ENCODE data around the gene PCDHGB5. TPM values are rescaled to one million over a fixed set of nuclear protein-coding genes. Genes with fewer than 3 reads are reported as not detected.
A peak's percentile ranks its signal among the peaks of the same experiment; 100 is the strongest.
"Not testable (repeated sequence)": the region's sequence is repeated elsewhere in the genome, so short reads cannot be mapped to it uniquely, and the experiment has no call there.

The PCDHGB5 gene
- total RNA-seq = 6.4 TPM
- long read RNA-seq, full-length matches to known transcripts = 1 of 1 reads
- long read RNA-seq, partial matches to known transcripts = 0 of 1 reads
- long read RNA-seq, other reads (novel, unspliced or antisense) = 0 of 1 reads

- ATAC-seq (peak; percentile 96), DNase-seq (peak; percentile 68)
These were observed at the start of gene PCDHGB5 for GRCh38 chr5:141397756-141398551. Gene PCDHGB5, plus strand, starts transcription at chr5:141397947. Its CDS starts 181 bp downstream, at chr5:141398128.

GRCh38 chr5:141349917-141350619, 47.7 kb upstream of the PCDHGB5 start, which contains the start of gene PCDHGB1:
Gene PCDHGB1, plus strand, starts transcription at chr5:141350099. Its CDS starts 162 bp downstream, at chr5:141350261.
- intact Hi-C loops (cut with micrococcal nuclease) = no loop called here
- DNase-seq (peak; percentile 72), ATAC-seq (peak; percentile 88)

More at GRCh38 chr5:141397756-141398551, at the start of gene PCDHGB5:
- intact Hi-C loops (cut with micrococcal nuclease) = not testable (repeated sequence)

- intact Hi-C loops (cut with micrococcal nuclease) = no loop called here
- no peak for DNase-seq
- no peak for ATAC-seq
These were observed 46.2 kb upstream of the PCDHGB5 start for GRCh38 chr5:141351591-141351990.

- DNase-seq = no peak
- intact Hi-C loops (cut with micrococcal nuclease) = no loop called here
These were observed 42.8 kb upstream of the PCDHGB5 start, which contains the start of gene PCDHGA4 for GRCh38 chr5:141354900-141355469. Gene PCDHGA4, plus strand, starts transcription at chr5:141355021. Its CDS starts 87 bp downstream, at chr5:141355108.

GRCh38 chr5:141355641-141356040, 42.1 kb upstream of the PCDHGB5 start:
- no peak for DNase-seq
- intact Hi-C loops (cut with micrococcal nuclease) = no loop called here
- ATAC-seq = no peak

More at GRCh38 chr5:141354900-141355469, 42.8 kb upstream of the PCDHGB5 start, which contains the start of gene PCDHGA4:
- no peak for ATAC-seq

- intact Hi-C loops (cut with micrococcal nuclease) = no loop called here
These were observed 41.6 kb upstream of the PCDHGB5 start for GRCh38 chr5:141356133-141356532.

GRCh38 chr5:141356950-141357349, 40.8 kb upstream of the PCDHGB5 start:
- intact Hi-C loops (cut with micrococcal nuclease) = no loop called here
- peak; percentile 24 for ATAC-seq

More at GRCh38 chr5:141356133-141356532, 41.6 kb upstream of the PCDHGB5 start:
- no peak for DNase-seq
- no peak for ATAC-seq

GRCh38 chr5:141359790-141360426, 37.8 kb upstream of the PCDHGB5 start, which contains the start of gene PCDHGB2:
Gene PCDHGB2, plus strand, starts transcription at chr5:141359994. Its CDS starts 142 bp downstream, at chr5:141360136.
- ATAC-seq = peak; percentile 45
- intact Hi-C loops (cut with micrococcal nuclease) = no loop called here

More at GRCh38 chr5:141356950-141357349, 40.8 kb upstream of the PCDHGB5 start:
- DNase-seq = no peak

GRCh38 chr5:141360685-141361084, 37.1 kb upstream of the PCDHGB5 start:
- intact Hi-C loops (cut with micrococcal nuclease) = no loop called here
- DNase-seq (no peak), ATAC-seq (no peak)

More at GRCh38 chr5:141359790-141360426, 37.8 kb upstream of the PCDHGB5 start, which contains the start of gene PCDHGB2:
- no peak for DNase-seq

- DNase-seq = no peak
- intact Hi-C loops (cut with micrococcal nuclease) = no loop called here
These were observed 35.0 kb upstream of the PCDHGB5 start for GRCh38 chr5:141362719-141363118.

GRCh38 chr5:141363952-141364660, 33.6 kb upstream of the PCDHGB5 start, which contains the start of gene PCDHGA5:
Gene PCDHGA5, plus strand, starts transcription at chr5:141364162. Its CDS starts 169 bp downstream, at chr5:141364331.
- intact Hi-C loops (cut with micrococcal nuclease) = no loop called here
- ATAC-seq = peak; percentile 78
- peak; percentile 35 for DNase-seq

More at GRCh38 chr5:141362719-141363118, 35.0 kb upstream of the PCDHGB5 start:
- no peak for ATAC-seq

- no peak for ATAC-seq
- no peak for DNase-seq
- intact Hi-C loops (cut with micrococcal nuclease) = no loop called here
These were observed 31.5 kb upstream of the PCDHGB5 start for GRCh38 chr5:141366016-141366896.

GRCh38 chr5:141369994-141370848, 27.5 kb upstream of the PCDHGB5 start, which contains the start of gene PCDHGB3:
Gene PCDHGB3, plus strand, starts transcription at chr5:141370242. Its CDS starts 153 bp downstream, at chr5:141370395.
- ATAC-seq (peak; percentile 92), DNase-seq (peak; percentile 76)
- intact Hi-C loops (cut with micrococcal nuclease) = no loop called here

- no peak for DNase-seq
- intact Hi-C loops (cut with micrococcal nuclease) = no loop called here
- ATAC-seq = peak; percentile 51
These were observed 25.9 kb upstream of the PCDHGB5 start for GRCh38 chr5:141371572-141372475.

All from left ventricle myocardium superior (tissue), 1 donor.